Choroid plexus epithelial cell (primary cell): ENCODE data around the gene DOCK8.

Experiments used
- DNase-seq: peaks from one replicate; pipeline ENCODE4 v3.0.0-alpha.2; 2010; ENCODE audit warnings: low read depth
- H3K4me3 ChIP-seq: 2 replicates; pipeline ENCODE4 v1.5.1; 2011; ENCODE audit warnings: low read depth, mild to moderate bottlenecking, control low read depth, low read length, moderate library complexity
- CTCF ChIP-seq: conservative IDR thresholded peaks from 2 replicates; pipeline ENCODE4 v1.5.1; 2011; ENCODE audit warnings: low read depth, mild to moderate bottlenecking, control low read depth, inconsistent platforms, low read length, moderate library complexity

The DOCK8 gene

GRCh38 chr9:459491-460444 lies 245.1 kb downstream of the DOCK8 start:
- DNase-seq: no peak
- no peak overlapping the region for H3K4me3 ChIP-seq
- TF ChIP-seq CTCF: no peak

- DNase-seq: no peak
- H3K4me3 ChIP-seq: no peak overlapping the region
- TF ChIP-seq CTCF: no peak
Observed at GRCh38 chr9:462121-462520, 247.5 kb downstream of the DOCK8 start.

- no peak for TF ChIP-seq CTCF
- no peak for DNase-seq
- no peak overlapping the region for H3K4me3 ChIP-seq
Observed at GRCh38 chr9:462606-463005, 247.9 kb downstream of the DOCK8 start.

GRCh38 chr9:463455-464171 lies 248.9 kb downstream of the DOCK8 start:
- TF ChIP-seq CTCF: no peak
- no peak for DNase-seq
- H3K4me3 ChIP-seq: no peak overlapping the region

GRCh38 chr9:466747-467146 lies 252.1 kb downstream of the DOCK8 start:
- TF ChIP-seq CTCF: no peak
- no peak overlapping the region for H3K4me3 ChIP-seq
- DNase-seq: no peak

- H3K4me3 ChIP-seq: peak overlapping the region; percentile 62
- TF ChIP-seq CTCF: no peak
- DNase-seq: peak; percentile 15
Observed at GRCh38 chr9:468766-469426, 254.2 kb downstream of the DOCK8 start.
